WERI-Rb-1 (cell line): Measurements from ENCODE around the gene UNKL.

Source experiments
- DNase-seq: peaks from one replicate; pipeline ENCODE4 v3.0.0-alpha.2; 2020
- H3K27ac ChIP-seq: fragments of 250-450 bp; sonication (Bioruptor Pico); 2 replicates; pipeline ENCODE4 v1.5.1; 2020; ENCODE audit warnings: mild to moderate bottlenecking, moderate library complexity
- H3K27me3 ChIP-seq: fragments of 250-450 bp; sonication (Bioruptor Pico); 2 replicates; pipeline ENCODE4 v1.5.1; 2021; ENCODE audit warnings: mild to moderate bottlenecking, low read depth, moderate library complexity; ENCODE audit not compliant: insufficient read depth, severe bottlenecking
- H3K36me3 ChIP-seq: fragments of 250-450 bp; sonication (Bioruptor Pico); 2 replicates; pipeline ENCODE4 v1.5.1; 2020; ENCODE audit warnings: mild to moderate bottlenecking, moderate library complexity
- H3K4me3 ChIP-seq: 2 replicates; pipeline ENCODE4 v1.5.1; 2011; ENCODE audit warnings: low read depth, mild to moderate bottlenecking, control low read depth, low read length
- H3K9me3 ChIP-seq: fragments of 250-450 bp; sonication (Bioruptor Pico); 2 replicates; pipeline ENCODE4 v1.5.1; 2021; ENCODE audit warnings: mild to moderate bottlenecking, moderate library complexity; ENCODE audit not compliant: severe bottlenecking
- CTCF ChIP-seq: IDR thresholded peaks from 2 replicates; pipeline ENCODE4 v1.5.1; 2011; ENCODE audit warnings: low read depth, mild to moderate bottlenecking, control low read depth, inconsistent platforms, low read length

The UNKL gene

GRCh38 chr16:1398826-1399581 lies 15.5 kb downstream of the UNKL start:
- Histone ChIP-seq H3K27ac (no peak overlapping the region), H3K36me3 (peaks cover 17% of the 10 kb centered on the region), H3K4me3 (no peak overlapping the region), H3K9me3 (no peaks in the 10 kb centered on the region), H3K27me3 (no peaks in the 10 kb centered on the region)
- no peak for DNase-seq
- no peak for TF ChIP-seq CTCF

- Histone ChIP-seq H3K36me3 (peaks cover 22% of the 10 kb centered on the region), H3K4me3 (no peak overlapping the region), H3K27ac (no peak overlapping the region), H3K9me3 (no peaks in the 10 kb centered on the region), H3K27me3 (no peaks in the 10 kb centered on the region)
- TF ChIP-seq CTCF: no peak
- DNase-seq: no peak
These were observed 16.2 kb downstream of the UNKL start for GRCh38 chr16:1398351-1398750.

GRCh38 chr16:1397779-1398178 lies 16.7 kb downstream of the UNKL start:
- H3K36me3 ChIP-seq: peaks cover 21% of the 10 kb centered on the region
- DNase-seq: no peak
- TF ChIP-seq CTCF: no peak

GRCh38 chr16:1395444-1396031 lies 19.0 kb downstream of the UNKL start:
- Histone ChIP-seq H3K4me3 (no peak overlapping the region), H3K9me3 (no peaks in the 10 kb centered on the region), H3K27me3 (no peaks in the 10 kb centered on the region), H3K27ac (no peak overlapping the region), H3K36me3 (peaks cover 17% of the 10 kb centered on the region)
- DNase-seq: no peak
- no peak for TF ChIP-seq CTCF

More at GRCh38 chr16:1397779-1398178, 16.7 kb downstream of the UNKL start:
- Histone ChIP-seq H3K9me3 (no peaks in the 10 kb centered on the region), H3K27me3 (no peaks in the 10 kb centered on the region), H3K27ac (no peak overlapping the region), H3K4me3 (no peak overlapping the region)

GRCh38 chr16:1394367-1394951 lies 20.0 kb downstream of the UNKL start:
- no peak for TF ChIP-seq CTCF
- no peak for DNase-seq
- Histone ChIP-seq H3K36me3 (peaks cover 25% of the 10 kb centered on the region), H3K9me3 (no peaks in the 10 kb centered on the region), H3K27ac (no peak overlapping the region), H3K4me3 (no peak overlapping the region), H3K27me3 (no peaks in the 10 kb centered on the region)
